SKM-1 treated with dmso at 0.1 percent for 144 hours (cell line): ENCODE results near the gene RNASEH2A.
"Not testable (repeated sequence)": the region's sequence is repeated elsewhere in the genome, so short reads cannot be mapped to it uniquely, and the experiment has no call there.

Source experiments
- DNase-seq: peaks from one replicate; lab custom pipeline; 2025; ENCODE audit not compliant: unreplicated experiment; lab: John Stamatoyannopoulos, UW

The RNASEH2A gene

GRCh38 chr19:12793290-12794195 is 12.8 kb upstream of the RNASEH2A start:
- DNase-seq, result peak; percentile 69

GRCh38 chr19:12794196-12794941 is 12.0 kb upstream of the RNASEH2A start:
- no peak for DNase-seq

GRCh38 chr19:12794971-12795381 is 11.4 kb upstream of the RNASEH2A start:
- no peak for DNase-seq

- peak; percentile 74 for DNase-seq
Observed at GRCh38 chr19:12796146-12797071, 10.0 kb upstream of the RNASEH2A start.

GRCh38 chr19:12797141-12797587 is 9.2 kb upstream of the RNASEH2A start:
- no peak for DNase-seq

GRCh38 chr19:12797607-12798006 is 8.8 kb upstream of the RNASEH2A start:
- DNase-seq, result not testable (repeated sequence)

GRCh38 chr19:12799742-12800465 is 6.5 kb upstream of the RNASEH2A start:
- DNase-seq, result no peak

- no peak for DNase-seq
Observed at GRCh38 chr19:12800466-12800770, 6.0 kb upstream of the RNASEH2A start.

- no peak for DNase-seq
Observed at GRCh38 chr19:12800923-12801465, 5.4 kb upstream of the RNASEH2A start.

- DNase-seq, result peak; percentile 69
Observed at GRCh38 chr19:12801466-12802266, 4.7 kb upstream of the RNASEH2A start, which contains the start of the genes PRDX2 and THSD8. PRDX2 (minus strand) TSS chr19:12801800; CDS start chr19:12801261, 539 bp downstream. THSD8 (plus strand) TSS chr19:12802069; CDS start chr19:12802072, 3 bp downstream.

- DNase-seq, result no peak
Observed at GRCh38 chr19:12802267-12803106, 3.9 kb upstream of the RNASEH2A start.

GRCh38 chr19:12804051-12804450 is 2.3 kb upstream of the RNASEH2A start:
- no peak for DNase-seq

GRCh38 chr19:12815088-12815487 is 8.7 kb downstream of the RNASEH2A start:
- DNase-seq, result no peak

GRCh38 chr19:12817188-12817587 is 10.8 kb downstream of the RNASEH2A start:
- not testable (repeated sequence) for DNase-seq

GRCh38 chr19:12817810-12818209 is 11.4 kb downstream of the RNASEH2A start:
- DNase-seq, result not testable (repeated sequence)

- no peak for DNase-seq
Observed at GRCh38 chr19:12821761-12822160, 15.4 kb downstream of the RNASEH2A start.

- DNase-seq, result peak; percentile 21
Observed at GRCh38 chr19:12825254-12826131, 19.1 kb downstream of the RNASEH2A start.
